HepG2 (cell line): ENCODE results near the gene CKB. TPM values are rescaled to one million over a fixed set of nuclear protein-coding genes. Genes with fewer than 3 reads are reported as not detected.
A peak's percentile ranks its signal among the peaks of the same experiment; 100 is the strongest.

ENCODE experiments used
- ATAC-seq: fragments of 200-7000 bp; cut with Tn5 transposase; 3 replicates; pipeline ENCODE4 v1.9.1; 2020; ENCODE audit warnings: mild to moderate bottlenecking, moderate library complexity
- BruUV-seq: library from RNA; stranded (reverse); fragments of 400-500 nt; replicated peaks from 2 replicates; lab custom pipeline; 2021; lab: Mats Ljungman, UMichigan
- CTCF ChIA-PET: fragments of 300-600 bp; formaldehyde crosslinking; extraction: SDS; loops from one replicate; lab custom pipeline; 2021; ENCODE audit warnings: low total read pairs, inconsistent platforms, low intra/inter-chr PET ratio; lab: Yijun Ruan, JAX
- POLR2A ChIA-PET: fragments of 350-600 bp; sonication (Branson Sonifier 250); formaldehyde crosslinking; loops from one replicate; lab custom pipeline; 2020; ENCODE audit warnings: antibody characterized with exemption, inconsistent platforms; lab: Yijun Ruan, JAX
- DNase-seq: peaks from one replicate; pipeline ENCODE4 v3.0.0-alpha.2; 2015; ENCODE audit warnings: low spot score
- FAIRE-seq: peaks from 3 replicates; lab custom pipeline; 2011; peaks lifted over from hg19 to GRCh38; lab: Jason Lieb, UNC
- H2AFZ ChIP-seq: one replicate; pipeline ENCODE4 v1.6.1; 2011; ENCODE audit warnings: low read length, inconsistent platforms
- H3K27ac ChIP-seq: fragments of 300-600 bp; 3 replicates; pipeline ENCODE4 v1.8.0; 2011; ENCODE audit warnings: mixed run types, mild to moderate bottlenecking, mixed read lengths, low read length, inconsistent platforms; ENCODE audit not compliant: insufficient read depth; ENCODE audit errors: extremely low read length
- H3K27me3 ChIP-seq, 2 experiments: fragments of 200-600 bp in 1 of 2; 2 replicates in 1 of 2; 3 replicates in 1 of 2; pipeline versions ENCODE4 v1.6.0 to v1.8.0; 2011; ENCODE audit warnings: low read length in 2 of 2, mild to moderate bottlenecking in 2 of 2, moderate library complexity in 2 of 2, inconsistent platforms in 1 of 2; ENCODE audit not compliant: insufficient read depth in 2 of 2, control insufficient read depth in 1 of 2
- H3K36me3 ChIP-seq, 2 experiments: fragments of 200-600 bp in 1 of 2; replicated peaks in 1 of 2; 2 replicates in 1 of 2; 3 replicates in 1 of 2; pipeline versions ENCODE4 v1.5.1 to v1.8.0; 2011; ENCODE audit warnings: low read length in 2 of 2, inconsistent platforms in 1 of 2; ENCODE audit not compliant: insufficient read depth in 2 of 2, control insufficient read depth in 1 of 2
- H3K4me1 ChIP-seq: 2 replicates; pipeline ENCODE4 v1.5.1; 2012; ENCODE audit warnings: low read length, inconsistent platforms; ENCODE audit not compliant: insufficient read depth
- H3K4me2 ChIP-seq: 2 replicates; pipeline ENCODE4 v1.6.0; 2011; ENCODE audit warnings: low read depth, low read length, inconsistent platforms
- H3K4me3 ChIP-seq, 3 experiments: fragments of 200-600 bp in 1 of 3; sonication (generic), shearing (Covaris generic) in 1 of 3; replicated peaks in 1 of 3; 2 replicates each; pipeline ENCODE4 v1.5.1; 2011 to 2016; ENCODE audit warnings: low read length in 3 of 3, inconsistent platforms in 2 of 3, low read depth in 2 of 3, mild to moderate bottlenecking in 2 of 3, control low read depth in 1 of 3, mixed read lengths in 1 of 3; ENCODE audit not compliant: insufficient read depth in 1 of 3
- H3K79me2 ChIP-seq: one replicate; pipeline ENCODE4 v1.6.1; 2011; ENCODE audit warnings: low read length, inconsistent platforms; ENCODE audit not compliant: insufficient read depth
- H3K9ac ChIP-seq: 2 replicates; pipeline ENCODE4 v1.6.0; 2011; ENCODE audit warnings: mild to moderate bottlenecking, low read depth, low read length, inconsistent platforms; ENCODE audit not compliant: insufficient read depth
- H3K9me3 ChIP-seq: 2 replicates; pipeline ENCODE4 v1.5.1; 2012; ENCODE audit warnings: mild to moderate bottlenecking, low read length
- H4K20me1 ChIP-seq: 2 replicates; pipeline ENCODE4 v1.6.0; 2011; ENCODE audit warnings: inconsistent platforms, mild to moderate bottlenecking, low read length, moderate library complexity; ENCODE audit not compliant: insufficient read depth
- AGO2 ChIP-seq: fragments of 200-400 bp; formaldehyde crosslinking; optimal IDR thresholded peaks from 2 replicates; pipeline ENCODE3; 2017; ENCODE audit warnings: mild to moderate bottlenecking, low read depth, low read length, moderate library complexity
- CSRNP1 ChIP-seq: sonication (generic); formaldehyde crosslinking; IDR thresholded peaks from 2 replicates; pipeline ENCODE4 v1.8.1; 2023; ENCODE audit warnings: mild to moderate bottlenecking, missing genetic modification reagents
- FLYWCH1 ChIP-seq: sonication (generic); formaldehyde crosslinking; IDR thresholded peaks from 2 replicates; pipeline ENCODE4 v1.8.1; 2023; ENCODE audit warnings: mild to moderate bottlenecking, missing genetic modification reagents
- FOSL1 ChIP-seq: sonication (generic); formaldehyde crosslinking; IDR thresholded peaks from 2 replicates; pipeline ENCODE4 v1.9.0; 2021; ENCODE audit warnings: missing genetic modification reagents, borderline replicate concordance
- MED8 ChIP-seq: sonication (generic); formaldehyde crosslinking; IDR thresholded peaks from 2 replicates; pipeline ENCODE4 v1.8.1; 2023; ENCODE audit warnings: mild to moderate bottlenecking, missing genetic modification reagents; ENCODE audit not compliant: insufficient replicate concordance
- NRL ChIP-seq: sonication (generic); formaldehyde crosslinking; IDR thresholded peaks from 2 replicates; pipeline ENCODE4 v1.5.0; 2020; ENCODE audit warnings: missing genetic modification reagents, mild to moderate bottlenecking, moderate library complexity, borderline replicate concordance
- SRSF4 ChIP-seq: fragments of 200-400 bp; formaldehyde crosslinking; IDR thresholded peaks from one replicate; pipeline ENCODE4 v1.6.1; 2018; ENCODE audit warnings: mild to moderate bottlenecking, low read depth, low read length, moderate library complexity; ENCODE audit not compliant: poor library complexity, severe bottlenecking
- SRSF9 ChIP-seq: fragments of 200-400 bp; formaldehyde crosslinking; IDR thresholded peaks from 2 replicates; pipeline ENCODE4 v1.6.1; 2018; ENCODE audit warnings: borderline replicate concordance, mild to moderate bottlenecking, low read depth, low read length; ENCODE audit not compliant: insufficient read depth, poor library complexity, severe bottlenecking
- ZBTB38 ChIP-seq: sonication (generic); formaldehyde crosslinking; IDR thresholded peaks from 2 replicates; pipeline ENCODE4 v1.5.1; 2020; ENCODE audit warnings: mild to moderate bottlenecking, missing genetic modification reagents
- ZMAT3 ChIP-seq: sonication (generic); formaldehyde crosslinking; conservative IDR thresholded peaks from 2 replicates; pipeline ENCODE4 v1.7.0; 2021; ENCODE audit warnings: missing genetic modification reagents
- ZNF138 ChIP-seq: sonication (generic); formaldehyde crosslinking; IDR thresholded peaks from 2 replicates; pipeline ENCODE4 v1.5.0; 2020; ENCODE audit warnings: mild to moderate bottlenecking, low read depth, missing genetic modification reagents
- ZNF672 ChIP-seq: sonication (generic); formaldehyde crosslinking; IDR thresholded peaks from 2 replicates; pipeline ENCODE4 v1.8.1; 2022; ENCODE audit warnings: missing genetic modification reagents
- ZNF891 ChIP-seq: sonication (generic); formaldehyde crosslinking; IDR thresholded peaks from 2 replicates; pipeline ENCODE4 v1.5.0; 2020; ENCODE audit warnings: mild to moderate bottlenecking, missing genetic modification reagents
- ZSCAN12 ChIP-seq: sonication (generic); formaldehyde crosslinking; IDR thresholded peaks from 2 replicates; pipeline ENCODE4 v1.9.0; 2021; ENCODE audit warnings: mild to moderate bottlenecking, missing genetic modification reagents
- WGBS: methylation state at CpG from one replicate; pipeline ENCODE4 v1.1.6; 2017; ENCODE audit warnings: low lambda C conversion rate; 5-methylcytosine and 5-hydroxymethylcytosine counted together
- in situ Hi-C: cut with HindIII; loops from 2 replicates; pipeline ENCODE4 v1.10.0; 2017; ENCODE audit warnings: low pct_unique_long_range_greater_than_20kb; ENCODE audit not compliant: extremely low pct_ligation_motif_present
- intact Hi-C: fragments of 100-400 bp; cut with micrococcal nuclease; formaldehyde crosslinking; loops from one replicate; pipeline ENCODE4 v1.10.0; 2022; ENCODE audit not compliant: unreplicated experiment
- polyA plus RNA-seq, 8 experiments: library from polyadenylated mRNA; depleted of rRNA in 3 of 8; stranded (reverse) in 7 of 8; unstranded in 1 of 8; fragments of >200 nt; fragmentation: Illumina TruSeq in 4 of 8; extraction: Trizol in 4 of 8; gene quantifications; 2 replicates each; pipeline versions ENCODE4 v1.2.1 to v1.2.3, GENCODE V29; 2011 to 2016; ENCODE audit warnings: low read depth in 4 of 8, missing spikeins in 1 of 8, mixed read lengths in 1 of 8; ENCODE audit not compliant: insufficient read depth in 1 of 8
- total RNA-seq, 5 experiments: library from RNA; depleted of rRNA; stranded (reverse); fragments of >200 nt; fragmentation: Illumina TruSeq; extraction: Trizol; gene quantifications; 2 replicates each; pipeline ENCODE4 v1.2.3, GENCODE V29; 2016; ENCODE audit warnings: low read depth in 1 of 5
- TF ChIP-seq, protein P1 (sequence below): sonication (generic); formaldehyde crosslinking; IDR thresholded peaks from 2 replicates; pipeline ENCODE4 v1.4.0; 2020; ENCODE audit warnings: missing genetic modification reagents
- TF ChIP-seq, protein P2 (sequence below): sonication (generic); formaldehyde crosslinking; IDR thresholded peaks from 2 replicates; pipeline ENCODE4 v1.5.0; 2020; ENCODE audit warnings: mild to moderate bottlenecking, missing genetic modification reagents, moderate library complexity

Gene CKB
- total and polyA plus RNA-seq, 2 of the 13 experiments (the other 11 are each of a cell fraction or from before 2014, with no cell fraction given) = 82.3 to 217 TPM

- no peak for TF ChIP-seq ZSCAN12 (CRISPR knock-in tag)
- no peak for TF ChIP-seq MED8 (CRISPR knock-in tag)
- TF ChIP-seq, protein P1, sequence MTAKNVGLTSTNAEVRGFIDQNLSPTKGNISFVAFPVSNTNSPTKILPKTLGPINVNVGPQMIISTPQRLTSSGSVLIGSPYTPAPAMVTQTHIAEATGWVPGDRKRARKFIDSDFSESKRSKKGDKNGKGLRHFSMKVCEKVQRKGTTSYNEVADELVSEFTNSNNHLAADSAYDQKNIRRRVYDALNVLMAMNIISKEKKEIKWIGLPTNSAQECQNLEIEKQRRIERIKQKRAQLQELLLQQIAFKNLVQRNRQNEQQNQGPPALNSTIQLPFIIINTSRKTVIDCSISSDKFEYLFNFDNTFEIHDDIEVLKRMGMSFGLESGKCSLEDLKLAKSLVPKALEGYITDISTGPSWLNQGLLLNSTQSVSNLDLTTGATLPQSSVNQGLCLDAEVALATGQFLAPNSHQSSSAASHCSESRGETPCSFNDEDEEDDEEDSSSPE (CRISPR knock-in tag) = no peak
- no peak for TF ChIP-seq FOSL1 (CRISPR knock-in tag)
- TF ChIP-seq, all 625 proteins: peak for 0
Measured at GRCh38 chr14:103520269-103520656, 2.4 kb downstream of the CKB start (continued).

DNA sequence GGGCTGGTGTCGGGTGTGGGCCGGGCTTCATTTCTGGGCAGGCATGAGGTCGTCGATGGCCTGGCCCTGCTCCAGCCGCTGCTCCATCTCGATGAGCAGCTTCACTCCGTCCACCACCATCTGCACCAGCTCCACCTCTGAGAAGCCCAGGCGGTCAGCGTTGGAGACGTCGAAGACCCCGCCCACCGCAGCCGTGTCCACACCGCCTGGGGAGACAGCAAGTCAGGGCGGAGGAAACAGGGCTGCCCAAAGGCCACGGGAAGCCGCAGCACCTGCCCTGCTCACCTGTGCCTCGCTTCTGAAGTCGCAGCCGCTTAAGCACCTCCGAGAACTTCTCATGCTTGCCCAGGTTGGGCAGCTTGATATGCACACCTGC, 2.8 kb downstream of the CKB start:
- H3K9me3 ChIP-seq = no peaks in the 10 kb centered on the region
- TF ChIP-seq FLYWCH1 (CRISPR knock-in tag) (no peak), ZMAT3 (CRISPR knock-in tag) (no peak), SRSF4 (no peak), NRL (CRISPR knock-in tag) (no peak), ZNF672 (no peak), CSRNP1 (no peak), SRSF9 (no peak), AGO2 (peak; percentile 33), ZNF891 (CRISPR knock-in tag) (no peak), ZNF138 (CRISPR knock-in tag) (no peak), ZBTB38 (CRISPR knock-in tag) (peak; percentile 62; the same call in 1 of the 2 replicates)
- TF ChIP-seq, protein P2, sequence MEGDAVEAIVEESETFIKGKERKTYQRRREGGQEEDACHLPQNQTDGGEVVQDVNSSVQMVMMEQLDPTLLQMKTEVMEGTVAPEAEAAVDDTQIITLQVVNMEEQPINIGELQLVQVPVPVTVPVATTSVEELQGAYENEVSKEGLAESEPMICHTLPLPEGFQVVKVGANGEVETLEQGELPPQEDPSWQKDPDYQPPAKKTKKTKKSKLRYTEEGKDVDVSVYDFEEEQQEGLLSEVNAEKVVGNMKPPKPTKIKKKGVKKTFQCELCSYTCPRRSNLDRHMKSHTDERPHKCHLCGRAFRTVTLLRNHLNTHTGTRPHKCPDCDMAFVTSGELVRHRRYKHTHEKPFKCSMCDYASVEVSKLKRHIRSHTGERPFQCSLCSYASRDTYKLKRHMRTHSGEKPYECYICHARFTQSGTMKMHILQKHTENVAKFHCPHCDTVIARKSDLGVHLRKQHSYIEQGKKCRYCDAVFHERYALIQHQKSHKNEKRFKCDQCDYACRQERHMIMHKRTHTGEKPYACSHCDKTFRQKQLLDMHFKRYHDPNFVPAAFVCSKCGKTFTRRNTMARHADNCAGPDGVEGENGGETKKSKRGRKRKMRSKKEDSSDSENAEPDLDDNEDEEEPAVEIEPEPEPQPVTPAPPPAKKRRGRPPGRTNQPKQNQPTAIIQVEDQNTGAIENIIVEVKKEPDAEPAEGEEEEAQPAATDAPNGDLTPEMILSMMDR (CRISPR knock-in tag) = no peak
- no peak overlapping the region for H3K4me2 ChIP-seq
- BruUV-seq = no TSS peak
- H3K79me2 ChIP-seq = peaks cover 4% of the 10 kb centered on the region
- H2AFZ ChIP-seq = no peak overlapping the region
- H3K36me3 ChIP-seq = peaks cover 0 to 10% of the 10 kb centered on the region in 2 experiments; a peak in 3 of 5 replicates
- WGBS = 93% methylated on average over 18 of the region's 22 CpGs
- no peak overlapping the region for H3K9ac ChIP-seq
- ATAC-seq (no peak), DNase-seq (no peak), FAIRE-seq (no peak)
- H4K20me1 ChIP-seq = no peaks in the 10 kb centered on the region
- H3K4me1 ChIP-seq = peaks cover 52% of the 10 kb centered on the region
- ChIA-PET POLR2A (interaction anchor here (3.1 kb wide), 1 partner anchor 8 kb away, joined by 24 read pairs; the partner anchor contains the start of gene TRMT61A), CTCF (interaction anchor here (3.0 kb wide), 1 partner anchor 26 kb away, joined by 38 read pairs; no protein-coding TSS in a partner anchor)
- H3K4me3 ChIP-seq = no peak overlapping the region
- no peak overlapping the region for H3K27ac ChIP-seq
- in situ Hi-C loops = no loop called here
- no peaks in the 10 kb centered on the region for H3K27me3 ChIP-seq
- intact Hi-C loops = no loop called here
